ENCODE measurements around the gene ADCK1. TPM values are rescaled to one million over a fixed set of nuclear protein-coding genes. Genes with fewer than 3 reads are reported as not detected.

ADCK1 gene
- total RNA-seq, 2 experiments from 2014 or later: 2.2 to 2.8 TPM

GRCh38 chr14:77823378-77823777, 23.5 kb downstream of the ADCK1 start:
- Mint-ChIP-seq H3K27ac (no peak overlapping the region), H3K9me3 (no peaks in the 10 kb centered on the region), H3K4me1 (no peaks in the 10 kb centered on the region), H3K4me3 (no peak overlapping the region), H3K27me3 (no peaks in the 10 kb centered on the region), H3K36me3 (ENCODE audit: low read depth) (no peaks in the 10 kb centered on the region)
- ChIA-PET POLR2A (no interaction called here), CTCF (no interaction called here)
- DNase-seq: no peak

GRCh38 chr14:77825895-77826519, 26.1 kb downstream of the ADCK1 start:
- ChIA-PET POLR2A (no interaction called here), CTCF (no interaction called here)
- Mint-ChIP-seq H3K4me3 (no peak overlapping the region), H3K36me3 (ENCODE audit: low read depth) (no peaks in the 10 kb centered on the region), H3K9me3 (no peaks in the 10 kb centered on the region), H3K27me3 (no peaks in the 10 kb centered on the region), H3K4me1 (no peaks in the 10 kb centered on the region), H3K27ac (no peak overlapping the region)
- no peak for DNase-seq

GRCh38 chr14:77830692-77831091, 30.8 kb downstream of the ADCK1 start:
- Mint-ChIP-seq H3K4me1 (no peaks in the 10 kb centered on the region), H3K27ac (no peak overlapping the region)

GRCh38 chr14:77832297-77832696, 32.4 kb downstream of the ADCK1 start:
- no peak for DNase-seq
- H3K36me3 Mint-ChIP-seq (ENCODE audit: low read depth): no peaks in the 10 kb centered on the region
- no peaks in the 10 kb centered on the region for H3K4me1 Mint-ChIP-seq
- H3K4me3 Mint-ChIP-seq: no peak overlapping the region
- ChIA-PET CTCF (no interaction called here), POLR2A (no interaction called here)
- no peaks in the 10 kb centered on the region for H3K27me3 Mint-ChIP-seq
- H3K9me3 Mint-ChIP-seq: no peaks in the 10 kb centered on the region
- no peak overlapping the region for H3K27ac Mint-ChIP-seq

More at GRCh38 chr14:77830692-77831091, 30.8 kb downstream of the ADCK1 start:
- no peaks in the 10 kb centered on the region for H3K9me3 Mint-ChIP-seq
- no peak for DNase-seq
- POLR2A ChIA-PET: no interaction called here
- H3K27me3 Mint-ChIP-seq: no peaks in the 10 kb centered on the region
- CTCF ChIA-PET: no interaction called here
- H3K36me3 Mint-ChIP-seq (ENCODE audit: low read depth): no peaks in the 10 kb centered on the region
- no peak overlapping the region for H3K4me3 Mint-ChIP-seq

DNA sequence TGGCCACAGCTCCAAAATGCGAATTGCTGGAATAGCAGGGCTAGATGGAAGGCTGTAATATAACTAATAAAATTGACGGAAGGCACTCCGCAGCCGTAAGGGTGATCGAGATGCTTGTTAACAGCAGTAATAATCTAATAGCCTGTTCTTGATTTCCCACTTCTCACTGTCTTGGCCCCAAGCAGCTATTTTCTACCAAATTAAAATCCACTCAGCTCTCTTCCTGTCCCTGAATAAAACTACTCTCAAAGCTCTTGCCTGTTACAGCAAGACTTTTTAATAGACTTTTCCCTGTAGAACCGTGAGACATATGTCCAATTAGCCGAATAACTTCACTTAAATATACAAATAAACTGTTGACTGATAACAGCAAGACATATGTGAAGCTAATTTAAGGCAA, 38.0 kb downstream of the ADCK1 start:
- DNase-seq: no peak
- POLR2A ChIA-PET: no interaction called here
- Mint-ChIP-seq H3K4me1 (no peaks in the 10 kb centered on the region), H3K27me3 (no peaks in the 10 kb centered on the region), H3K4me3 (no peak overlapping the region), H3K36me3 (ENCODE audit: low read depth) (no peaks in the 10 kb centered on the region), H3K9me3 (no peaks in the 10 kb centered on the region), H3K27ac (no peak overlapping the region)
- CTCF ChIA-PET: no interaction called here

DNA sequence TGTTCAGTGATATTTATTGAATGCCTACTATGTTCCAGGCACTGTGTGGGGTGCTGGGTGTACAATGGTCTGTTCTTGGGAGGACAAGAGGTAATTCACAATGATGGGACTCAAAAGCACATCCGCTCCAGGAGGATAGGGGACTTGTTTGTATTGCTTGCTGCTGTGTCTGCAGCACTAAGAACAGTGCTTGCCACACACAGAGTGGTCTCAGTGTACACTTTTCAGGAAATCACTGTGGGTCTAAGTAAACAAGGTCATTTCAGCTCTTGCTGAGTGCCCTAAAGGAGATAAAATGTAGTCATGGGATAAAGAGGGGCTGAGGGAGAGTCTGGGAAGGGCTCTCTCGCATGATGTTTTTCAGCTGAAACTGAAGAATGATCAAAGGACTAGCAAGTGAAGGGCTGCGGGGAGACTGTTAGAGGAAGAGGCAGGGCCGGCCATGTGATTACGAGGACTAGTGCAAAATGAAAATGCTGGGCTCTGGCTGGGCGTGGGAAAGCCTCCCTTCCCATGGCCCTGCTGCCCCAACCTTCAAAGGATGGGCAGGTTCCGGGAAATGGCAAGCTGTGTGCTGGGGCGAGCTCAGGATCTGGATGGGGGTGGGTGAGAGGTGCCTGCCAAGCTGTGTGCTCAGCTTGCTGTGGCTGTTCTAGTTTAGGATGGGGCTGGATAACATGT, 39.1 kb downstream of the ADCK1 start:
- no peak for DNase-seq
- Mint-ChIP-seq H3K36me3 (ENCODE audit: low read depth) (no peaks in the 10 kb centered on the region), H3K9me3 (no peaks in the 10 kb centered on the region), H3K4me3 (no peak overlapping the region), H3K4me1 (no peaks in the 10 kb centered on the region), H3K27me3 (no peaks in the 10 kb centered on the region), H3K27ac (no peak overlapping the region)
- ChIA-PET CTCF (no interaction called here), POLR2A (no interaction called here)

DNA sequence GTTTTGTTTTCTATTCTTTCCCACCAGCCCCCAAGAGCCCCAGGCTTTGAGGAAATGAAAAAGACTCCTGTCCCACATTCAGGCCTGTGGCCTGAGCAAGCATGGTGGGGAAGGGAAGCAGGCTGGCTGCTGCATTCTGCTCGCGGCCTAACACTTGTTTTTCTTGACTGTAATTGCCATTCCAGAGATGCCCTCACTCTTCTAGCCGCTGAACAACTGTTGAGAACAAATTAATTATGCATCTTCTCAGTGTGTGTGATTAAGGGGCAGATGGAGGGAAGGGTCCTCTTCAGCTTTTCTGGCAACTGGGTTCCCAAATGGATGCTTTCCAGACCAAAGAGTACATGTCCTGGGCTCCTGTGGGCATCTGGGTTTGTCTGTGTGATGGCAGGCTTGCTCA, 43.3 kb downstream of the ADCK1 start:
- Mint-ChIP-seq H3K27me3 (no peaks in the 10 kb centered on the region), H3K9me3 (no peaks in the 10 kb centered on the region), H3K27ac (no peak overlapping the region), H3K4me3 (no peak overlapping the region), H3K4me1 (no peaks in the 10 kb centered on the region), H3K36me3 (ENCODE audit: low read depth) (no peaks in the 10 kb centered on the region)
- ChIA-PET CTCF (no interaction called here), POLR2A (no interaction called here)
- DNase-seq: no peak

DNA sequence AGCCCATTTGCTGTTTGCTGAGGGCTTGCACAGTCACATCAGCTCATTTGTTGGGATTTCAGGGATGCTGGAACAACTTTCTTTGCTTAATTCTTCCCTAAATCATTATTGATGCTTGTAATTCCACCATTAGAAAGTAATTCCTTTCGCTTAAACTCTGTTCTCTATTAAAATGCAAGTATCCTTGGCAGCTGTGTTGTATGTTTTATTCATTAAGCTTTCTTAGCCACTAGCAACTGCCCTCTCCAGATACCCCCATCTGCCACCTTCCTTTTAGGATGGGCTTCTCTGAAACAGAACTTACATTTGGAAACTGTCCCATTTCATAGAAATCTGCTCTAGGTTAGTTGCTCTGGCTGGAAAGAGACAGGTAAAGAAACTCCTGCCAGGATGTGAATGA, 43.7 kb downstream of the ADCK1 start:
- DNase-seq: no peak
- no peaks in the 10 kb centered on the region for H3K27me3 Mint-ChIP-seq
- POLR2A ChIA-PET: no interaction called here
- H3K27ac Mint-ChIP-seq: no peak overlapping the region
- no peaks in the 10 kb centered on the region for H3K9me3 Mint-ChIP-seq
- CTCF ChIA-PET: no interaction called here
- H3K4me3 Mint-ChIP-seq: no peak overlapping the region
- no peaks in the 10 kb centered on the region for H3K4me1 Mint-ChIP-seq
- H3K36me3 Mint-ChIP-seq (ENCODE audit: low read depth): no peaks in the 10 kb centered on the region

DNA sequence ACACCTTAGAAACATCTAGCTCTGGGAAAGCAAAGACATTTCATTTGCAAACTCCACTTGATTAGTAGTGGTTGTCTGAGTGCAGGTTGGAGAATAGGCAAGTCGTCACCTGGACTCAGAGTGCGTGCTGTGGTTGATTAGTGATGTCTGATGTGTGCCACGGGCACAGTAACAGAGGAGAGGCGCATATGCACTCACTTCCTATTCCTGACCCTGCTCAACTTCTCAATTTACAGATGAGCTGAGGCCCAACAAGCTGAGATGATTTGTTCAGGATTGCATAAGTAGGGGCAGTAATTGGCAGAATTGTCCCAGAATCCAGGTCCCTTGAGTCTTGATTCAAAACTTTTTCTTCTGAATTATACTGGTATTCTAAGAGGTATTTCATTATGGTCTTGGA, 44.9 kb downstream of the ADCK1 start:
- Mint-ChIP-seq H3K4me1 (no peaks in the 10 kb centered on the region), H3K4me3 (no peak overlapping the region), H3K9me3 (no peaks in the 10 kb centered on the region), H3K27ac (no peak overlapping the region), H3K36me3 (ENCODE audit: low read depth) (no peaks in the 10 kb centered on the region), H3K27me3 (no peaks in the 10 kb centered on the region)
- ChIA-PET CTCF (interaction anchor here (0.9 kb wide), 1 partner anchor 386 kb away, joined by 3 read pairs; no protein-coding TSS in a partner anchor), POLR2A (no interaction called here)
- no peak for DNase-seq

GRCh38 chr14:77848031-77848430, 48.1 kb downstream of the ADCK1 start:
- no peaks in the 10 kb centered on the region for H3K27me3 Mint-ChIP-seq
- POLR2A ChIA-PET: no interaction called here
- CTCF ChIA-PET: no interaction called here
- H3K9me3 Mint-ChIP-seq: no peaks in the 10 kb centered on the region
- H3K36me3 Mint-ChIP-seq (ENCODE audit: low read depth): no peaks in the 10 kb centered on the region
- no peak for DNase-seq
- no peak overlapping the region for H3K27ac Mint-ChIP-seq
- H3K4me3 Mint-ChIP-seq: no peak overlapping the region
- H3K4me1 Mint-ChIP-seq: no peaks in the 10 kb centered on the region

DNA sequence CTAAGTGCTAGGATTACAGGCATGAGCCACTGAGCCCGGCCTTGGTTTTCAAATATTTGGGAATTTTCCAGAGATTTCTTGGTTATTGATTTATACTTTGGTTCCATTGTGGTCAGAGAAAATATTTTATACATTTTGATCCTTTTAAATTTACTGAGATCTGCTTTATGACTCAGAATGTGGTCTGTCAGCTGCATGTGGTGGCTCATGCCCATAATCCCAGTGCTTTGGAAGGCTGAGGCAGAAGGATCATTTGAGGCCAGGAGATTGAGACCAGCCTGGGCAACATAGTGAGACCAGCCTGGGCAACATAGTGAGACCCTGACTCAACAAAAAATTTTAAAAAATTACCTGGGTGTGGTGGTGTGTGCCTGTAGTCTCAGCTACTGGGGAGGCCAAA, 49.8 kb downstream of the ADCK1 start:
- Mint-ChIP-seq H3K27ac (no peak overlapping the region), H3K4me1 (no peaks in the 10 kb centered on the region), H3K4me3 (no peak overlapping the region), H3K27me3 (no peaks in the 10 kb centered on the region), H3K9me3 (no peaks in the 10 kb centered on the region), H3K36me3 (ENCODE audit: low read depth) (no peaks in the 10 kb centered on the region)
- CTCF ChIA-PET: interaction anchor here (2.0 kb wide), 1 partner anchor 12 kb away, joined by 5 read pairs; no protein-coding TSS in a partner anchor
- POLR2A ChIA-PET: no interaction called here
- no peak for DNase-seq

GRCh38 chr14:77853919-77854318, 54.0 kb downstream of the ADCK1 start:
- Mint-ChIP-seq H3K4me3 (no peak overlapping the region), H3K27me3 (no peaks in the 10 kb centered on the region), H3K9me3 (no peaks in the 10 kb centered on the region), H3K4me1 (no peaks in the 10 kb centered on the region), H3K36me3 (ENCODE audit: low read depth) (no peaks in the 10 kb centered on the region), H3K27ac (no peak overlapping the region)
- POLR2A ChIA-PET: no interaction called here
- DNase-seq: no peak
- CTCF ChIA-PET: interaction anchor here (0.7 kb wide), 1 partner anchor 743 kb away, joined by 3 read pairs; no protein-coding TSS in a partner anchor

- Mint-ChIP-seq H3K27ac (no peak overlapping the region), H3K27me3 (no peaks in the 10 kb centered on the region), H3K4me1 (no peaks in the 10 kb centered on the region), H3K4me3 (no peak overlapping the region), H3K36me3 (ENCODE audit: low read depth) (no peaks in the 10 kb centered on the region), H3K9me3 (no peaks in the 10 kb centered on the region)
- no peak for DNase-seq
- POLR2A ChIA-PET: no interaction called here
- CTCF ChIA-PET: no interaction called here
These were observed 57.0 kb downstream of the ADCK1 start for GRCh38 chr14:77856941-77857340.

- Mint-ChIP-seq H3K4me1 (no peaks in the 10 kb centered on the region), H3K36me3 (ENCODE audit: low read depth) (no peaks in the 10 kb centered on the region), H3K27me3 (no peaks in the 10 kb centered on the region), H3K27ac (no peak overlapping the region), H3K9me3 (no peaks in the 10 kb centered on the region), H3K4me3 (no peak overlapping the region)
- ChIA-PET POLR2A (no interaction called here), CTCF (no interaction called here)
- DNase-seq: no peak
These were observed 60.1 kb downstream of the ADCK1 start for GRCh38 chr14:77859934-77860570.
